Colonic mucosa (tissue), 4 donors: ENCODE results near the gene CSTB. TPM values are rescaled to one million over a fixed set of nuclear protein-coding genes. Genes with fewer than 3 reads are reported as not detected.

Source experiments
- DNase-seq: peaks from one replicate; pipeline ENCODE4 v3.0.0-alpha.2; 2020
- H3K27ac ChIP-seq: fragments of 200-600 bp; one replicate; pipeline ENCODE4 v1.8.0; 2021
- H3K27me3 ChIP-seq: fragments of 200-600 bp; one replicate; pipeline ENCODE4 v1.8.0; 2021
- H3K36me3 ChIP-seq: fragments of 200-600 bp; one replicate; pipeline ENCODE4 v1.8.0; 2021
- H3K4me1 ChIP-seq: fragments of 200-600 bp; one replicate; pipeline ENCODE4 v1.8.0; 2021; ENCODE audit warnings: mild to moderate bottlenecking
- H3K4me3 ChIP-seq: fragments of 200-600 bp; one replicate; pipeline ENCODE4 v1.8.0; 2021
- H3K9ac ChIP-seq, 2 donors: one replicate each; pipeline ENCODE4 v1.7.0; 2013; ENCODE audit warnings: control low read depth in 2 of 2, low read depth in 2 of 2, low read length in 2 of 2
- H3K9me3 ChIP-seq: fragments of 200-600 bp; one replicate; pipeline ENCODE4 v1.8.0; 2021
- CTCF ChIP-seq: fragments of 200-600 bp; IDR thresholded peaks from one replicate; pipeline ENCODE4 v1.8.0; 2022; ENCODE audit warnings: antibody characterized with exemption, mild to moderate bottlenecking
- intact Hi-C: fragments of 100-400 bp; cut with DNase I; formaldehyde crosslinking; loops from one replicate; pipeline ENCODE4 v1.14.1; 2022
- total RNA-seq, 2 donors: library from RNA; stranded (reverse); fragmentation: NEBNext Ultra II Directional in 1 of 2; extraction: Animal tissue kit (Norgen Biotek cat#: 25700) in 1 of 2; gene quantifications; one replicate each; pipeline ENCODE4 v1.2.1, GENCODE V29; 2021
- donor health status: healthy.
- donor health status: DM: no; HTN: no; CAD: no.
- donor health status: DM: no; HTN: no; CAD: no.

CSTB gene
- total RNA-seq, 2 donors from 2014 or later, result 67.5 to 86.6 TPM

DNA sequence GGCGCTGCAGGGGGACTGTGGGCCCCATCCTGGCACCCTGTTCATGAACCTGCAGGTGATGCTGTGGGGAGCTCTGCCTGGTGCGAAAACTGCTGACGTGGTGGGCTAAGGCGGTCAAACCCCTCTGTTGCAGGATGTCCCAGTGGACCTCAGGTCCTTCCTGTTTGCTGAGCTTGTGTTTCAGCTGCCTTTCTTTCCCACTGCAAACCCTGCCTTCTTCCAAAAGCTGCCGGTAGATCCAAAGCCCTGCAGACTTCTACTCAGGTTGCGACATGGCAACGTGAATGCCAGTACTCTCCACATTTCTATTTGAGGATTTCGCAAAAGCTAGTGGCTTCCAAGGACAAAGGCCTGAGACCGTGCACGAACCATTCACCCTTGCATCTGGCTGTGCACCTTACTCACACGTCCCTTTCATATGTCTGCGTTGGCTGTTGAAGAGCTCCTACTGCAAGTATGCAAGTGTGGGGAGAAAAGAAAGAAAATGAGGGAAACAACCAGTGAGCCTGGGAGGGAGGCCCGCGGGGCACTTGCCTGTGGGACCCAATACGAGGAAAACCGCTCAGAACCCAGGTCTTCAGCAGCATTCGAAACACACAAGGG lies 7.1 kb upstream of the CSTB start:
- DNase-seq, result no peak
- intact Hi-C loops, result no loop called here
- Histone ChIP-seq H3K27me3 (no peaks in the 10 kb centered on the region), H3K4me1 (peaks cover 3% of the 10 kb centered on the region), H3K36me3 (no peaks in the 10 kb centered on the region), H3K9me3 (no peaks in the 10 kb centered on the region), H3K9ac (no peak overlapping the region), H3K27ac (no peak overlapping the region), H3K4me3 (no peak overlapping the region)
- no peak for TF ChIP-seq CTCF

GRCh38 chr21:43782431-43783097 lies 6.5 kb upstream of the CSTB start:
- Histone ChIP-seq H3K27ac (no peak overlapping the region), H3K4me1 (peaks cover 3% of the 10 kb centered on the region), H3K4me3 (no peak overlapping the region), H3K27me3 (no peaks in the 10 kb centered on the region), H3K9me3 (no peaks in the 10 kb centered on the region), H3K9ac (no peak overlapping the region), H3K36me3 (no peaks in the 10 kb centered on the region)
- intact Hi-C loops, result no loop called here
- no peak for TF ChIP-seq CTCF
- DNase-seq, result no peak

DNA sequence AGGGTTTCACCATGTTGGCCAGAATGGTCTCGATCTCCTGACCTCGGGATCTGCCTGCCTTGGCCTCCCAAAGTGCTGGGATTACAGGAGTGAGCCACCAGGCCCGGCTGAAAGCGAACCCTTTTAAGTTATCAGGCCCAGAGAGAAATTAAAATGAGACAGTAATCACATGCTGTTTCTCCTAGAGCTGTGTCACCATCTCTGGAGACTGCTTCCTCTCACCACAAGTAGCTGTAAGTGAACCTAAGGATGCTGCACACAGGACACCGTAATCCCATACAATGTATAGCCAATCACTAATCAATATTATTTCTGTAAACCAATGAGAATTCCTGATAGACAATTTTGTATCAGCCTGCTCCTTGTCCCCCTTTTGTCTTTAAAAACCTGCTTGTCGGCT lies 5.7 kb upstream of the CSTB start:
- intact Hi-C loops, result no loop called here
- Histone ChIP-seq H3K27ac (no peak overlapping the region), H3K9ac (no peak overlapping the region), H3K4me1 (peaks cover 3% of the 10 kb centered on the region), H3K4me3 (no peak overlapping the region), H3K9me3 (no peaks in the 10 kb centered on the region), H3K36me3 (no peaks in the 10 kb centered on the region), H3K27me3 (no peaks in the 10 kb centered on the region)
- no peak for TF ChIP-seq CTCF
- no peak for DNase-seq

DNA sequence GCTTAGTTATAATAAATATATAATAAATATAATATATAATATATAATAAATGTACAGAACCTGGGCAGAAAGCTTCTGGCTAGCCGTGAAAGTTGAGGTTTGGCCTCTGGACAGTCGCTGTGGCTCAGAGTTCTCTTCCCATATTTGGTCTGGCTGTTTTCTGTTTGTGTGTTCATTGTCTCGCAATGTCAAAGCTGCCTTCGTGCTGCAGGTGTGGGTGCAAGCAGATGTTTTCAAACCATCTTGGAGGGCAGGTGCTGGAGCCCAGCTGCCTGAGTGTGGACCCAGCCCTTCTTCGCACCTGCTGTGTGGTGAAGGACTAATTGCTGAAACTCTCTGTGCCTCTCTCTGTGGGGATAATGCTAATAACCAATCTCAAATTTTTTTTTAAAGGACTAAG lies 3.6 kb upstream of the CSTB start:
- Histone ChIP-seq H3K36me3 (no peaks in the 10 kb centered on the region), H3K9ac (no peak overlapping the region), H3K4me3 (no peak overlapping the region), H3K27me3 (no peaks in the 10 kb centered on the region), H3K9me3 (no peaks in the 10 kb centered on the region), H3K27ac (no peak overlapping the region), H3K4me1 (peaks cover 9% of the 10 kb centered on the region)
- TF ChIP-seq CTCF, result no peak
- intact Hi-C loops, result no loop called here
- no peak for DNase-seq

DNA sequence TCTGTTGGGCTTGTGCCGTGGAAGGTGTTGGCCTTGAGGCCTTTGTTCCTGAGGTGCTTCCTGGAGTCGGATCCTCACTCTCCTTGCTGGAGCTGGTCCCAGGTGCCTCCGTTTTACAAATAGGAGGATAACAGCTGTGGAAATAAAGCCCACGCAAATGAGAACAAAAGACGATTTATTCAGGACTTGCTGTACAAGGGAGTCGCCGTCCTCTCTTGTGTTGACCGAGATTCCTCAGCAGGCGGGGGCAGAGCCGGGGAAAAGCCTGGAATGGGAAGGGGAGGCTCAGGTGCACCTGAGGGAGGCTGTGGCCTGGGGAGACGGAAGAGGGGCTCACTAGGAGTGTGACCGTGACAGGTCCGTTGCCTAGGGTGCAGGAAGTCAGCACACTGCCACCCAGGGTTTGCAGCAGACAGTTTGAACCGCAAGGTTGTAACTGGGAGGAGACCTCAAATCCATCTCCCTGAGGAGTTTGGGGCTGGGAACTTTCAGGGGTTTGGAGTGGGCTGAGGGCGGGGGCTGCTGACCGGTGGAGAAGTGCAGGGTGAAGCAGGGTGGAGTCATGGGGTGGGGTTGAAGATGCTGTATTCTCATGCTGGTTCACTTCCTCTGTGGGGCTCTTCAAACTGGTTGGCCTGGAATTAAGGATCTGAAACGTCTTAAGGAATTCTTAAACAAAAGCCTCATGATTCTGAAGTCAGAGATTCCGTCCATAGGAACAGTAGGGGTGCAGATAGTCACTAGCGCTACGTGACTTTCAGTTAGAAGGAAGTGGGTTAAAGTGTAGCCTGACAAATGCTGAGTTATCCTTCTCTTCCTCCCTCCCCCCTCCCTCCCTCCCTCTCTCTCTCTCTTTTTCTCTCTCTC lies 2.6 kb upstream of the CSTB start:
- intact Hi-C loops, result no loop called here

More for the DNA sequence above, 2.6 kb upstream of the CSTB start:
- H3K4me1 ChIP-seq, result peaks cover 10% of the 10 kb centered on the region
- peak overlapping the region; percentile 3 to 55 for H3K9ac ChIP-seq
- no peak for TF ChIP-seq CTCF
- H3K27me3 ChIP-seq, result no peaks in the 10 kb centered on the region
- peak overlapping the region; percentile 24 for H3K27ac ChIP-seq
- no peaks in the 10 kb centered on the region for H3K9me3 ChIP-seq
- DNase-seq, result peak; percentile 29
- no peaks in the 10 kb centered on the region for H3K36me3 ChIP-seq
- H3K4me3 ChIP-seq, result no peak overlapping the region
